Left cardiac atrium (tissue), 4 donors: Measurements from ENCODE around the gene ZKSCAN3. TPM values are rescaled to one million over a fixed set of nuclear protein-coding genes. Genes with fewer than 3 reads are reported as not detected.
A peak's percentile ranks its signal among the peaks of the same experiment; 100 is the strongest.
"Not testable (repeated sequence)": the region's sequence is repeated elsewhere in the genome, so short reads cannot be mapped to it uniquely, and the experiment has no call there.

ENCODE experiments used
- ATAC-seq, 2 donors: fragments of 200-7000 bp; cut with Tn5 transposase; one replicate each; pipeline ENCODE4 v1.9.1; 2020; ENCODE audit warnings: mild to moderate bottlenecking in 2 of 2, moderate library complexity in 2 of 2
- DNase-seq: peaks from one replicate; pipeline ENCODE4 v3.0.0-alpha.2; 2020
- intact Hi-C, 2 donors: fragments of 100-400 bp; cut with DNase I; formaldehyde crosslinking; loops; one replicate each; pipeline versions ENCODE4 v1.14.1 to v1.15.1; 2022 to 2023
- total RNA-seq, 2 donors: library from RNA; stranded (reverse); fragmentation: NEBNext Ultra II Directional; extraction: Animal tissue kit (Norgen Biotek cat#: 25700); gene quantifications; one replicate each; pipeline ENCODE4 v1.2.1, GENCODE V29; 2021
- donor health status: DM: no; HTN: yes; CAD: no.
- donor health status: DM: no; HTN: yes; CAD: no; lungs with severe emphysema.
- donor health status: DM: yes; HTN: yes; CAD: no.
- donor health status: Dilated cardiomyopathy.

ZKSCAN3 gene
- total RNA-seq, 2 donors from 2014 or later: 3.2 to 4.6 TPM

- ATAC-seq (no peak), DNase-seq (no peak)
- intact Hi-C loops: no loop called here
These were observed 11.2 kb downstream of the ZKSCAN3 start for GRCh38 chr6:28360961-28361360.

- intact Hi-C loops, DNase-seq, ATAC-seq: not testable (repeated sequence)
These were observed 15.8 kb downstream of the ZKSCAN3 start for GRCh38 chr6:28365590-28365989.

GRCh38 chr6:28368522-28368921 is 18.8 kb downstream of the ZKSCAN3 start:
- intact Hi-C loops: no loop called here
- DNase-seq (no peak), ATAC-seq (no peak)

- ATAC-seq (no peak), DNase-seq (no peak)
- intact Hi-C loops: no loop called here
These were observed 19.7 kb downstream of the ZKSCAN3 start for GRCh38 chr6:28369463-28369862.

GRCh38 chr6:28370440-28370839 is 20.7 kb downstream of the ZKSCAN3 start:
- DNase-seq (no peak), ATAC-seq (no peak)
- intact Hi-C loops: no loop called here

- no peak for ATAC-seq
- DNase-seq: no peak
- intact Hi-C loops: no loop called here
These were observed 21.5 kb downstream of the ZKSCAN3 start for GRCh38 chr6:28371280-28371679.

GRCh38 chr6:28371706-28372451 is 22.1 kb downstream of the ZKSCAN3 start:
- intact Hi-C loops: no loop called here
- DNase-seq (no peak), ATAC-seq (peak in 1 of 2 donors; percentile 72)

- no peak for ATAC-seq
- intact Hi-C loops: no loop called here
- no peak for DNase-seq
These were observed 24.2 kb downstream of the ZKSCAN3 start for GRCh38 chr6:28373925-28374324.

GRCh38 chr6:28377879-28378278 is 28.1 kb downstream of the ZKSCAN3 start:
- intact Hi-C loops: no loop called here
- ATAC-seq (no peak), DNase-seq (no peak)

GRCh38 chr6:28378644-28379043 is 28.9 kb downstream of the ZKSCAN3 start:
- ATAC-seq (no peak), DNase-seq (no peak)
- intact Hi-C loops: no loop called here

GRCh38 chr6:28380381-28380780 is 30.6 kb downstream of the ZKSCAN3 start:
- no peak for ATAC-seq
- intact Hi-C loops: no loop called here
- DNase-seq: no peak

GRCh38 chr6:28383235-28384142 is 33.7 kb downstream of the ZKSCAN3 start:
- DNase-seq (peak; percentile 88), ATAC-seq (peak; percentile 97 to 99)
- intact Hi-C loops: no loop called here

- ATAC-seq: no peak
- intact Hi-C loops: no loop called here
- no peak for DNase-seq
These were observed 34.4 kb downstream of the ZKSCAN3 start for GRCh38 chr6:28384143-28384533.

- no peak for DNase-seq
- ATAC-seq: no peak
- intact Hi-C loops: no loop called here
These were observed 40.9 kb downstream of the ZKSCAN3 start for GRCh38 chr6:28390688-28391087.

- intact Hi-C loops: no loop called here
- ATAC-seq (no peak), DNase-seq (no peak)
These were observed 44.3 kb downstream of the ZKSCAN3 start for GRCh38 chr6:28393912-28394662.

GRCh38 chr6:28395918-28396317 is 46.2 kb downstream of the ZKSCAN3 start:
- ATAC-seq: no peak
- no peak for DNase-seq
- intact Hi-C loops: no loop called here

GRCh38 chr6:28399350-28400121 is 49.8 kb downstream of the ZKSCAN3 start, which contains the start of gene ZSCAN12:
TSS of gene ZSCAN12 (minus strand) at chr6:28399747. CDS start at chr6:28398405, 1,342 bp downstream.
- DNase-seq (peak; percentile 88), ATAC-seq (peak; percentile 97 to 98)
- intact Hi-C loops: loop anchor here in 1 of 2 donors (5.0 kb wide), 1 partner anchor 43 kb away; the partner anchor contains the start of gene ZSCAN23

GRCh38 chr6:28400122-28400451 is 50.3 kb downstream of the ZKSCAN3 start:
- ATAC-seq (no peak), DNase-seq (no peak)
- intact Hi-C loops: loop anchor here in 1 of 2 donors (5.0 kb wide), 1 partner anchor 42 kb away; the partner anchor contains the start of gene ZSCAN23

- DNase-seq: no peak
- ATAC-seq: no peak
- intact Hi-C loops: loop anchor here in 1 of 2 donors (5.0 kb wide), 1 partner anchor 41 kb away; the partner anchor contains the start of gene ZSCAN23
These were observed 51.4 kb downstream of the ZKSCAN3 start for GRCh38 chr6:28401172-28401571.
